H1 (cell line): ENCODE results near the gene RIT2. TPM values are rescaled to one million over a fixed set of nuclear protein-coding genes. Genes with fewer than 3 reads are reported as not detected.

Experiments
- CTCF ChIP-seq, 3 experiments: IDR thresholded peaks; 1 replicate in 2 of 3; 2 replicates in 1 of 3; pipeline versions ENCODE4 v1.5.1 to v1.6.1; 2011; ENCODE audit warnings: low read length in 3 of 3, mild to moderate bottlenecking in 3 of 3, inconsistent platforms in 2 of 3, low read depth in 1 of 3, moderate library complexity in 1 of 3; ENCODE audit not compliant: insufficient read depth in 1 of 3; ENCODE audit errors: control extremely low read depth in 1 of 3
- polyA plus RNA-seq, 7 experiments: library from polyadenylated mRNA; depleted of rRNA in 3 of 7; stranded (reverse) in 5 of 7; unstranded in 2 of 7; fragments of >200 nt in 5 of 7; fragments of 200-250 nt in 2 of 7; gene quantifications; 1 replicate in 5 of 7; 2 replicates in 1 of 7; 4 replicates in 1 of 7; pipeline versions ENCODE4 v1.2.1 to v1.2.3, GENCODE V29; 2011 to 2013; ENCODE audit warnings: missing spikeins in 2 of 7, mixed read lengths in 2 of 7
- total RNA-seq: library from RNA; stranded (reverse); fragmentation: NEBNext Ultra II Directional; extraction: Animal tissue kit (Norgen Biotek cat#: 25700); gene quantifications from 2 replicates; pipeline ENCODE4 v1.2.1, GENCODE V29; 2021

The RIT2 gene
- total and polyA plus RNA-seq, 2 of the 8 experiments (the other 6 are each of a cell fraction or from before 2014, with no cell fraction given): 0.67 to 3.2 TPM

GRCh38 chr18:43129946-43130524, 14.6 kb upstream of the RIT2 start (continued):
- TF ChIP-seq CTCF (IDR thresholded peaks at IDR 0.05; ENCODE audit: control extremely low read depth in 1 of 3, insufficient read depth in 1 of 3, low read depth in 1 of 3, low read length in 3 of 3): no peak
- TF ChIP-seq, all 59 proteins: peak for 0
